ENCODE data around the gene FOXO3B. TPM values are rescaled to one million over a fixed set of nuclear protein-coding genes. Genes with fewer than 3 reads are reported as not detected.
"Not testable (repeated sequence)": the region's sequence is repeated elsewhere in the genome, so short reads cannot be mapped to it uniquely, and the experiment has no call there.

The FOXO3B gene
- polyA plus RNA-seq (2013, experiment 1 of 2), result 11.0 TPM
- polyA plus RNA-seq (2013, experiment 2 of 2), result 11.2 TPM

GRCh38 chr17:18681767-18682571 is at the start of gene FOXO3B:
Gene FOXO3B (minus strand): TSS chr17:18682314. CDS start chr17:18681651, 663 bp downstream.
- H4K8ac ChIP-seq (ENCODE audit: low read depth, low read length); H3K79me1 ChIP-seq (ENCODE audit: low read depth, low read length); H2AK5ac ChIP-seq (ENCODE audit: low read depth, low read length); H3K27me3 ChIP-seq (ENCODE audit: control insufficient read depth in 3 of 3, insufficient read depth in 3 of 3, low read depth in 1 of 3, low read length in 3 of 3); H2BK5ac ChIP-seq (ENCODE audit: low read length); H2BK120ac ChIP-seq (ENCODE audit: low read depth, low read length); H2BK15ac ChIP-seq (ENCODE audit: low read length); H3K14ac ChIP-seq (ENCODE audit: low read length); H2BK12ac ChIP-seq (ENCODE audit: low read length); H3K23ac ChIP-seq (ENCODE audit: low read depth, low read length, poor library complexity); H3K4me1 ChIP-seq (ENCODE audit: control insufficient read depth in 2 of 2, insufficient read depth in 1 of 2, low read depth in 1 of 2, low read length in 2 of 2); H4K91ac ChIP-seq (ENCODE audit: low read depth, low read length, poor library complexity); H3K27ac ChIP-seq (replicated peaks; ENCODE audit: low read length); H3K18ac ChIP-seq (ENCODE audit: low read length); H3K4ac ChIP-seq (ENCODE audit: low read length): not testable (repeated sequence)
- Histone ChIP-seq H3K9ac (ENCODE audit: low read depth, low read length, poor library complexity) (peak within 1 kb of the TSS; percentile 60), H2AFZ (ENCODE audit: low read length) (peak within 1 kb of the TSS; percentile 82), H3K9me3 (replicated peaks in 1 of 2; ENCODE audit: control insufficient read depth in 2 of 2, insufficient read depth in 1 of 2, low read depth in 1 of 2, low read length in 2 of 2) (peaks cover 0 to 13% of the 10 kb centered on the region in 2 donors), H3K4me2 (ENCODE audit: insufficient read depth, low read length, poor library complexity, severe bottlenecking) (peak within 1 kb of the TSS; percentile 18), H3K4me3 (ENCODE audit: low read length in 2 of 2) (peak within 1 kb of the TSS; percentile 53 to 85), H3K36me3 (replicated peaks in 1 of 2; ENCODE audit: control insufficient read depth in 2 of 2, insufficient read depth in 2 of 2, low read length in 2 of 2) (peaks cover 3 to 28% of the 10 kb centered on the region in 2 donors)
- DNase-seq (ENCODE audit: low spot score), result peak; percentile 91
- WGBS, 2 donors (ENCODE audit: extremely low coverage in 2 of 2, insufficient read length in 2 of 2, insufficient replicate concordance in 1 of 2), result no CpG with 5 or more reads among the region's 58 CpGs

DNA sequence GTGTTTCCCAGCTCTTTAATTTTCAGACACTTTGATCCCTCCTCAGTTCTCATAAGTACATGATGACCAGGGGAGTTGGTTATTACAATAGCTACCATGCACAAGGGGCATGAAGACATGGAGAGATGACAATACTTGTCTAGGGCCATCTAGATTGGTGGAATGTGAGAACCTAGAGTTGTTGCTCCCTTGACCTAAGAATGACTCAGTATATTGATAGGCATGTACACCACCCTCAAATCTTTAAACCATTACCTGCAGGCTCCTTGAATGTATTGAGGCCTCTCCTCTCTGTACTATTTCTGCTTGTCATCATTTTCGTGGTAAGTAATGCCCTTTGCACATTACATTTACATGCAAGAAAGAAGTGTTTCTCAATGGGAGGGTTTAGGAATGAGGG is 41.4 kb upstream of the FOXO3B start:
- DNase-seq (ENCODE audit: low spot score); H3K4me2 ChIP-seq (ENCODE audit: insufficient read depth, low read length, poor library complexity, severe bottlenecking); H3K36me3 ChIP-seq (replicated peaks in 1 of 2; ENCODE audit: control insufficient read depth in 2 of 2, insufficient read depth in 2 of 2, low read length in 2 of 2); H2AK5ac ChIP-seq (ENCODE audit: low read depth, low read length); H4K91ac ChIP-seq (ENCODE audit: low read depth, low read length, poor library complexity); H2BK12ac ChIP-seq (ENCODE audit: low read length); H4K8ac ChIP-seq (ENCODE audit: low read depth, low read length); H3K4ac ChIP-seq (ENCODE audit: low read length); H2BK15ac ChIP-seq (ENCODE audit: low read length); H3K9ac ChIP-seq (ENCODE audit: low read depth, low read length, poor library complexity); H3K14ac ChIP-seq (ENCODE audit: low read length); H3K23ac ChIP-seq (ENCODE audit: low read depth, low read length, poor library complexity); H3K27me3 ChIP-seq (ENCODE audit: control insufficient read depth in 3 of 3, insufficient read depth in 3 of 3, low read depth in 1 of 3, low read length in 3 of 3); H3K9me3 ChIP-seq (replicated peaks in 1 of 2; ENCODE audit: control insufficient read depth in 2 of 2, insufficient read depth in 1 of 2, low read depth in 1 of 2, low read length in 2 of 2); H3K4me1 ChIP-seq (ENCODE audit: control insufficient read depth in 2 of 2, insufficient read depth in 1 of 2, low read depth in 1 of 2, low read length in 2 of 2); H2BK120ac ChIP-seq (ENCODE audit: low read depth, low read length); H3K79me1 ChIP-seq (ENCODE audit: low read depth, low read length); H3K18ac ChIP-seq (ENCODE audit: low read length); H3K4me3 ChIP-seq (ENCODE audit: low read length in 2 of 2); H2AFZ ChIP-seq (ENCODE audit: low read length); H2BK5ac ChIP-seq (ENCODE audit: low read length); H3K27ac ChIP-seq (replicated peaks; ENCODE audit: low read length): not testable (repeated sequence)
- WGBS, 2 donors (ENCODE audit: extremely low coverage in 2 of 2, insufficient read length in 2 of 2, insufficient replicate concordance in 1 of 2), result no CpG with 5 or more reads among the region's 1 CpG

DNA sequence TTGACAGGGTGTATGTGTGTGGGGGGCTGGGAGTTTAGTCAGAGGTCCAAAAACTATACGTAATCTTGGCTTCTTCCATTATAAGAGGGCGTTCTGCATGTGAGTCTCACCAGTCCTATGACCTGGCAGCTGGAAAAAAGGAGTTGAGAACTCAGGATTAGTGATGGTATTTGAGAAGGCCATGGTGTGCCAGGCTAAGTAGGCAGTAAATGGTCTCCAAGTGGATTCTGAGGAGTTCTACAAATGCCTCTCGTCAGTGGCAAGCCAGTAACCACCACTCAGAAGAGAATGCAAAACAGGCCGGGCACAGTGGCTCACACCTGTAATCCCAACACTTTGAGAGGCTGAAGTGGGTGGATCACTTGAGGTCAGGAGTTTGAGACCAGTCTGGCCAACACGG is 40.5 kb upstream of the FOXO3B start:
- not testable (repeated sequence) for H2BK120ac ChIP-seq (ENCODE audit: low read depth, low read length); H3K9me3 ChIP-seq (replicated peaks in 1 of 2; ENCODE audit: control insufficient read depth in 2 of 2, insufficient read depth in 1 of 2, low read depth in 1 of 2, low read length in 2 of 2); H2BK5ac ChIP-seq (ENCODE audit: low read length); H3K36me3 ChIP-seq (replicated peaks in 1 of 2; ENCODE audit: control insufficient read depth in 2 of 2, insufficient read depth in 2 of 2, low read length in 2 of 2); H2AFZ ChIP-seq (ENCODE audit: low read length); H2AK5ac ChIP-seq (ENCODE audit: low read depth, low read length); H3K4ac ChIP-seq (ENCODE audit: low read length); H2BK15ac ChIP-seq (ENCODE audit: low read length); H3K4me2 ChIP-seq (ENCODE audit: insufficient read depth, low read length, poor library complexity, severe bottlenecking); H3K18ac ChIP-seq (ENCODE audit: low read length); H3K27ac ChIP-seq (replicated peaks; ENCODE audit: low read length); H3K79me1 ChIP-seq (ENCODE audit: low read depth, low read length); H3K9ac ChIP-seq (ENCODE audit: low read depth, low read length, poor library complexity); H3K4me3 ChIP-seq (ENCODE audit: low read length in 2 of 2); H4K8ac ChIP-seq (ENCODE audit: low read depth, low read length); H3K27me3 ChIP-seq (ENCODE audit: control insufficient read depth in 3 of 3, insufficient read depth in 3 of 3, low read depth in 1 of 3, low read length in 3 of 3); H2BK12ac ChIP-seq (ENCODE audit: low read length); DNase-seq (ENCODE audit: low spot score); H3K23ac ChIP-seq (ENCODE audit: low read depth, low read length, poor library complexity); H3K4me1 ChIP-seq (ENCODE audit: control insufficient read depth in 2 of 2, insufficient read depth in 1 of 2, low read depth in 1 of 2, low read length in 2 of 2); H4K91ac ChIP-seq (ENCODE audit: low read depth, low read length, poor library complexity); H3K14ac ChIP-seq (ENCODE audit: low read length)
- WGBS, 2 donors (ENCODE audit: extremely low coverage in 2 of 2, insufficient read length in 2 of 2, insufficient replicate concordance in 1 of 2), result no CpG with 5 or more reads among the region's 5 CpGs

DNA sequence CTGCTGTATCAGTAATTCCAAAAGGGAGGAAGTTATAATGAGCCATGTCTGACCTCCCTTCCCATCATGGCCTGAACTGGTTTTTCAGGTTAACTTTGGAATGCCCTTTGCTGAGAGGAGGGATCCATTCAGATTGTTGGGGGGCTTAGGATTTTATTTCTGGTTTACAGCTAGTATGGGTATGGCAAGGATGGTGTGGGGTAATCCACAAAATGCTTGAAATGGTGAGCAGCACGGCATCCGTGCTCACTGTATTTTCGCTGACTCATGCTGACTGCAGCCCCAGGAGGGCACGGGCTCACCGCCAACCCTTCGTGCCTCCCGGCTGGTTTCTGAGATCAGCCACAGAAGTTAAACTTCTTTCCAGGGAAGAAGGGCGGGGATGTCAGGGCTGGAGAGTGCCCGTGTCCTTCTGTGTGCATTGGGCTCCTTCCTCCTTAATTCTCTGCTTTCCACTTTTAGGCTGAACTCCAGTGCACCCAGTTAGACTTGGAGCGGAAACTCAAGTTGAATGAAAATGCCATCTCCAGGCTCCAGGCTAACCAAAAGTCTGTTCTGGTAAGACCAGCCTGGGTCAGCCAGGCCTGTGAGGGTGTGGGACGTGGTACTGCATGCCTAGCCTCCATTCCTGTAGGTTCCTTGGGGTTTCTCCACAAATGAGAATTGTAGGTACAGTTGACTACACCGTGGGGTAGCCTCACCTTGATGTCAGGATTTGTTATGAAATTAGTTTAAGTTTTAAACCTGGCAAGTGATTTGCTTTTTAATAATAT is 39.8 kb upstream of the FOXO3B start:
- H2BK5ac ChIP-seq (ENCODE audit: low read length); H3K79me1 ChIP-seq (ENCODE audit: low read depth, low read length); H2BK15ac ChIP-seq (ENCODE audit: low read length); H3K18ac ChIP-seq (ENCODE audit: low read length); H3K9ac ChIP-seq (ENCODE audit: low read depth, low read length, poor library complexity); H3K9me3 ChIP-seq (replicated peaks in 1 of 2; ENCODE audit: control insufficient read depth in 2 of 2, insufficient read depth in 1 of 2, low read depth in 1 of 2, low read length in 2 of 2); H3K23ac ChIP-seq (ENCODE audit: low read depth, low read length, poor library complexity); H4K8ac ChIP-seq (ENCODE audit: low read depth, low read length); H2BK120ac ChIP-seq (ENCODE audit: low read depth, low read length); DNase-seq (ENCODE audit: low spot score); H2BK12ac ChIP-seq (ENCODE audit: low read length); H3K36me3 ChIP-seq (replicated peaks in 1 of 2; ENCODE audit: control insufficient read depth in 2 of 2, insufficient read depth in 2 of 2, low read length in 2 of 2); H2AK5ac ChIP-seq (ENCODE audit: low read depth, low read length); H3K27me3 ChIP-seq (ENCODE audit: control insufficient read depth in 3 of 3, insufficient read depth in 3 of 3, low read depth in 1 of 3, low read length in 3 of 3); H4K91ac ChIP-seq (ENCODE audit: low read depth, low read length, poor library complexity); H3K4me3 ChIP-seq (ENCODE audit: low read length in 2 of 2); H3K4me1 ChIP-seq (ENCODE audit: control insufficient read depth in 2 of 2, insufficient read depth in 1 of 2, low read depth in 1 of 2, low read length in 2 of 2); H3K27ac ChIP-seq (replicated peaks; ENCODE audit: low read length); H3K4ac ChIP-seq (ENCODE audit: low read length); H3K14ac ChIP-seq (ENCODE audit: low read length); H2AFZ ChIP-seq (ENCODE audit: low read length); H3K4me2 ChIP-seq (ENCODE audit: insufficient read depth, low read length, poor library complexity, severe bottlenecking): not testable (repeated sequence)
- no CpG with 5 or more reads among the region's 12 CpGs for WGBS, 2 donors (ENCODE audit: extremely low coverage in 2 of 2, insufficient read length in 2 of 2, insufficient replicate concordance in 1 of 2)

Data from neuronal stem cell (in vitro differentiated cells).